GM21786 (cell line): Measurements from ENCODE around the gene PLPPR3.
"Not testable (repeated sequence)": the region's sequence is repeated elsewhere in the genome, so short reads cannot be mapped to it uniquely, and the experiment has no call there.

Experiments
- ATAC-seq: cut with Tn5 transposase; IDR thresholded peaks from one replicate; pipeline ENCODE4 v1.9.1; 2021; ENCODE audit not compliant: unreplicated experiment

PLPPR3 gene

GRCh38 chr19:829129-829758, 7.5 kb upstream of the PLPPR3 start:
- no peak for ATAC-seq

DNA sequence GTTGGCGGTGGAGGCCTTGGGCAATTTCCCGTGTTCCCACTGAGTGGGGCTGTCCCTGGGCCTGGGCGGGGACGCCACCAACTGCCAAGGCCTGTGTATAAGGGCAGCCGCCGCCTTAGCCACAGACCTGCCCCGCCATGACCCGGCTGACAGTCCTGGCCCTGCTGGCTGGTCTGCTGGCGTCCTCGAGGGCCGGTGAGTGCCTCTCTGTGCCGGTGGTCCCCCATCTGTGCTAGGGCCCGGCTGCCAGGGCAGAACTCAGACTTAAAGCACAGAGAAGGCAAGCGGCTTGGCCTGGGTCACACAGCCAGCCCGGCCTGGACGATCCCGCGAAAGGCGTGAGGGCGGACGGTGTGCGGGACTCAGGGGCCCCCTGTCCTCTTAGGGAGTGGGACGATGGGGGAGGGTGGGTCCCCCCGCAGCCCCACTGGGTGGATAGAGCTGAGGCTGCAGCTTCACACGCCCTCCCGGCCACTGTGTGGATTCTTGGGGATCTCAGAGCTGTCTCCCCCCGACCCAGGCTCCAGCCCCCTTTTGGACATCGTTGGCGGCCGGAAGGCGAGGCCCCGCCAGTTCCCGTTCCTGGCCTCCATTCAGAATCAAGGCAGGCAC, 6.1 kb upstream of the PLPPR3 start, which contains the start of gene AZU1:
Gene AZU1, plus strand, starts transcription at position 128 of the 612 bp plus-strand sequence. Its CDS starts 10 bp downstream, at position 138.
- ATAC-seq = no peak

DNA sequence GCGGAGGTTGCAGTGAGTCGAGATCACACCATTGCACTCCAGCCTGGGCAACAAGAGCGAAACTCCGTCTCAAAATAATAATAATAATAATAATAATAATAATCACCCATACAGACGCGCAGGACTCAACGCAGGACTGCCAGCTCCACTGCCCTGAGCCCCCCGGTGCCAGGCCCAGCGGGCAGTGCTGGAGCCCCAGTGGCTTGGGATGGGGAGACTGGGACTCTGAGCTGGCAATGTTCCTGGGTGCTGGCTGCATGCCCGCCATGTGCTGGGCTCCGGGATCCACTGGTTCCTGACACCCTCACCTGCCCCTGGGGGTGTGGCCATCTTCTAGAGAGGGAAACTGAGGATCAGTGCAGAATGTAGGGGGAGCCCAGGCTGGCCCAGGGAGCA, 5.6 kb upstream of the PLPPR3 start:
- no peak for ATAC-seq

- ATAC-seq = no peak
These were observed 4.3 kb upstream of the PLPPR3 start for GRCh38 chr19:825897-826644.

DNA sequence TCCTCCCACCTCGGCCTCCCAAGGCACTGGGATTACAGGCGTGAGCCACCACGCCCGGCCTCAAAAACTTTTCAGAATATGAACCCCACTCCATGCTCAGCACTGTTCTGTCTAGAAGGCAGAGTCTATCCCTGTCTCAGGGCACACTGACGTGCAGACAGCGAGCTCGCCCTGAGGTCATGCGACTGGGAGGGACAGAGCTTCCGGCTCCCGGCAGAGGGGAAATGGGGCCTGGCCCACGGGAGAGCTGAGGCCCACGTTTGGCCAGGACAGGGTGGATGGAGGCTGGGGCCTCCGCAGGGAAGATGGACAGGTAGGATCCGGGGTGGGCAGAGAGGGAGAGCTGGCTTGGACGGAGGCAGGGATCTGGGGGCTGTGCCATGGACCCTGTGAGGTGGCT, 3.1 kb upstream of the PLPPR3 start:
- ATAC-seq = no peak

- ATAC-seq = no peak
These were observed 1.9 kb upstream of the PLPPR3 start for GRCh38 chr19:823565-824121.

DNA sequence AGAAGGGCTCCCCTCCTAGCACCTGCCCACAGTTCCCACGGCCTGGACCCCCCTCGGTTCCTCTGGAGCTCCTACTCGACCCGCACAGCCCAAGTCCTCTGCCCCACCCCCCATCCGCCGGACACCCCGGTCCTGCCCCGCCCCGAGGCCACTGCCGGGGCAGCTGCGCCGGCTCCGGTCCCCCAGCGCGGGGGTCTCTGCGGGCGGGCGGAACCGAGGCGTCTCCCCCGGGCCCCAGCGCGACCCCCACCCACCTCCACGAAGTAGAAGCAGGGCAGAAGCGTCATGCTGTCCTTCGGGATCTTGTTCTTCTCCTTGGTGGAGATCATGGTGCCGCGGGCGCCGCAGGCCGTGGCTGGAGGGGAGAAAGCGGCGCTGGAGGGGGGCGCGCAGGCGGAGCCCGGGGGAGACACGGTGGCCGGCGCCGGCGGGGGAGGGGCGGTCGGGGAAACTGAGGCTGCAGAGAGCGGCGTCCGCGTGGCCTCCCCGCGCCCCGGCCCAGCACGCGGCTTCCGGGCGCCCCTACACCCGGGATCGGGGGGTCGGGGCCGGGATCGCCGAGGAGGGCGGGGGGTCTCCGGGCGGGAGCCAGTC, 427 bp downstream of the PLPPR3 start:
- ATAC-seq = no peak

- not testable (repeated sequence) for ATAC-seq
These were observed 1.5 kb downstream of the PLPPR3 start for GRCh38 chr19:820212-820611.

GRCh38 chr19:816500-816857, 5.3 kb downstream of the PLPPR3 start:
- no peak for ATAC-seq

DNA sequence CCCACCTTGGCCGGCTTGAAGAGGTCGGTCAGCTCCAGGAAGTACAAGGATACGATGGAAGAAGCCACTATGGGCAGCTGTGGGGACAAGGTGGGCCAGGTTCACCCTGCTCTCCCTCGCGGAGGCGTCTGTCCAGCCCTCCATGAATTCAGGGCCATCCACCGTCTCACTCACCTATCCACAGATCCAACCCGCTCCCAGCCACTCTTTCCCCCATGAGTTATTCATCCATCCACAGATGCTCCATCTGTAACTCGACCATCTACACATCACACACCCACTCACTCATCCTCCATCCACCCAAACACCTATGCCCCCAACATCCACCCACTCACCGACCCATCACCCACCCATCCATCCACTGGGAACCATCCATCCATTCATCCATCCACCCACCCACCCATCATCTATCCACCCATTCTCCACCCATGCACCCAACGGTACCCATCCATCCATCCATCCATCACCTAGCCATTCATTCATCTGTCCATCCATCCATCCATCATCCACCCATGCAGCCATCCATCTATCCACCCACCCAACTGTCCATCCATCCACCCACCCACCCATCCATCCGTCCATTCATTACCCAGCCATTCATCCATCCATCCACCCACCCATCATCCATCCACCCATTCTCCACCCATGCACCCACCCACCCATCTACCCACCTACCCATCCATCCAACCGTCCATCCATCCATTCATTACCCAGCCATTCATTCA, 5.8 kb downstream of the PLPPR3 start:
- ATAC-seq = no peak

GRCh38 chr19:815079-815774, 6.5 kb downstream of the PLPPR3 start:
- ATAC-seq = no peak

- no peak for ATAC-seq
These were observed 7.3 kb downstream of the PLPPR3 start for GRCh38 chr19:814152-815078.

DNA sequence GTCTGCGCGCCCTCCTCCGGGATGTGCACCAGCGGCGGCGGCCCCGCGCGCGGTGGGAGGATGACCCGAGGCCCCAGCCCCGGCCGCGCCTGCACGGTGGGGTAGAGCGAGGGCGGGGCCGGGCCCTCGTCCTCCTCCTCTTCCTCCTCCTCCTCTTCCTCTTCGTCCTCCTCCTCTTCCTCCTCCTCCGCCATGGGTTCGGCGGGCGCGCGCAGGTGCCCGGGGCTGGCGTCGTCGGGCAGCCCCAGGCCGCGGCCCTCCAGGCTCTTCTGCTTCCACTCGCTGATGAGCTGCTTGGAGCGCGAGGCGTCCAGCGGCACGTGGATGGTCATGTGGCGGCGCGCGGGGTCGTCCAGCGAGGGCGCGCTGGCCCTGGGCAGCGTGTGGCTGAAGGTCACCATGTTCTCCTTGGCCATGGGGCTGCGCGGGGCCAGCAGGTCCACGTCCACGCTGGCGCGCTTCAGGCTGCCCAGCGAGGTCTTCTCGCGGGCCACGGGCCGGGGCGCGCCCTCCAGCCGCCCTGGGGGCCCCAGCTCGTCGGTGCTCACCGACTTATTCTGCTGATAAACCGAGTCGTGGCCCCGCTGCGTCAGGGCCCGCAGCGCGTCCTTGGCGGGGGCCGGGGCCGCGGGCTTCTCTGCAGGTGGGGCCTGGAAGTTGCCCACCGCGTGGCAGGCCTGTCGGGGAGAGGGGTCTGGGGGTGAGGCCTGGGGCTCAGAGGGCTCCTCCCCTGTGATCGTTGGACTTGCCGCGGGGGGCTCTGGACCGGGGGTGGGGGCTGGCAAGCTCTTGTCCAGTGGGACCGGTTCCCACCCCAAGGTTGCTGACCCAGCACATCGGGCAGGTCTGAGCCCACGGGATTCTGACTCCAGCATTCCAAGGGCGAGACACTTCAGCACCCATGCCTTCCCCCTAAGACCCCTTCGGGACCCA, 8.3 kb downstream of the PLPPR3 start:
- ATAC-seq = no peak

- ATAC-seq = no peak
These were observed 9.0 kb downstream of the PLPPR3 start for GRCh38 chr19:812747-813218.

- no peak for ATAC-seq
These were observed 9.6 kb downstream of the PLPPR3 start for GRCh38 chr19:812049-812746.

DNA sequence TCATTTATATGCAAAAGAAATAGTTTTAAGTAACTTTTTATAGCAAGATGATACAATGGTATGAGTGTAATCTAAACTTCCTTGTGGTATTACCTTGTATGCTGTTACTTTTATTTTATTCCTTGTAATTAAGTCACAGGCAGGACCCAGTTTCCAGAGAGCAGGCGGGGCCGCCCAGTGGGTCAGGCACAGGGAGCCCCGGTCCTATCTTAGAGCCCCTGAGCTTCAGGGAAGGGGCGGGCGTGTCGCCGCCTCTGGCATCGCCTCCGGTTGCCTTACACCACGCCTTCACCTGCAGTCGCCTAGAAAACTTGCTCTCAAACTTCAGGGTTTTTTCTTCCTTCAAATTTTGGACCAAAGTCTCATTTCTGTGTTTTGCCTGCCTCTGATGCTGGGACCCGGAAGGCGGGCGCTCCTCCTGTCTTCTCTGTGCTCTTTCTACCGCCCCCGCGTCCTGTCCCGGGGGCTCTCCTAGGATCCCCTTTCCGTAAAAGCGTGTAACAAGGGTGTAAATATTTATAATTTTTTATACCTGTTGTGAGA, 10.2 kb downstream of the PLPPR3 start:
- no peak for ATAC-seq

DNA sequence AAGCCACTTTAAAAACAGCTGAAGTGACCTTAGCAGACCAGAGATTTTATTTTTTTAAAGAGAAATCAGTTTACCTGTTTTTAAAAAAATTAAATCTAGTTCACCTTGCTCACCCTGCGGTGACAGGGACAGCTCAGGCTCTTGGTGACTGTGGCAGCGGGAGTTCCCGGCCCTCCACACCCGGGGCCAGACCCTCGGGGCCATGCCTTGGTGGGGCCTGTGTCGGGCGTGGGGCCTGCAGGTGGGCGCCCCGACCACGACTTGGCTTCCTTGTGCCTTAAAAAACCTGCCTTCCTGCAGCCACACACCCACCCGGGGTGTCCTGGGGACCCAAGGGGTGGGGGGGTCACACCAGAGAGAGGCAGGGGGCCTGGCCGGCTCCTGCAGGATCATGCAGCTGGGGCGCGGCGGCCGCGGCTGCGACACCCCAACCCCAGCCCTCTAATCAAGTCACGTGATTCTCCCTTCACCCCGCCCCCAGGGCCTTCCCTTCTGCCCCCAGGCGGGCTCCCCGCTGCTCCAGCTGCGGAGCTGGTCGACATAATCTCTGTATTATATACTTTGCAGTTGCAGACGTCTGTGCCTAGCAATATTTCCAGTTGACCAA, 10.8 kb downstream of the PLPPR3 start:
- ATAC-seq = no peak
